Stimulated activated CD4-positive, alpha-beta T cell treated with anti-CD3 and anti-CD28 coated beads, Interleukin-12 subunit alpha, Interleukin-12 subunit beta, amount 100 ng/mL, for 24 hours (primary cell): Measurements from ENCODE around the gene SRGAP3.

Experiments used
- DNase-seq, 2 experiments: peaks; one replicate each; pipeline ENCODE4 v3.0.0-alpha.2; 2020; ENCODE audit warnings: low read depth in 2 of 2

The SRGAP3 gene

GRCh38 chr3:9146367-9147071, 102.9 kb downstream of the SRGAP3 start:
- no peak for DNase-seq

- DNase-seq: no peak
Measured at GRCh38 chr3:9143184-9143583, 106.3 kb downstream of the SRGAP3 start.

GRCh38 chr3:9142362-9142761, 107.1 kb downstream of the SRGAP3 start:
- DNase-seq: no peak

- DNase-seq: no peak
Measured at GRCh38 chr3:9141928-9142289, 107.5 kb downstream of the SRGAP3 start.

- DNase-seq: no peak
Measured at GRCh38 chr3:9139366-9139765, 110.1 kb downstream of the SRGAP3 start.

GRCh38 chr3:9137676-9138075, 111.8 kb downstream of the SRGAP3 start:
- DNase-seq: no peak

- no peak for DNase-seq
Measured at GRCh38 chr3:9136746-9137465, 112.5 kb downstream of the SRGAP3 start.

GRCh38 chr3:9135930-9136525, 113.4 kb downstream of the SRGAP3 start:
- no peak for DNase-seq

- DNase-seq: no peak
Measured at GRCh38 chr3:9135526-9135925, 113.9 kb downstream of the SRGAP3 start.

- DNase-seq: no peak
Measured at GRCh38 chr3:9133656-9134055, 115.8 kb downstream of the SRGAP3 start.

- DNase-seq: no peak
Measured at GRCh38 chr3:9130345-9131305, 118.8 kb downstream of the SRGAP3 start.

GRCh38 chr3:9129365-9129764, 120.1 kb downstream of the SRGAP3 start:
- DNase-seq: no peak

- no peak for DNase-seq
Measured at GRCh38 chr3:9125278-9125951, 124.0 kb downstream of the SRGAP3 start.

- no peak for DNase-seq
Measured at GRCh38 chr3:9124730-9125129, 124.7 kb downstream of the SRGAP3 start.

GRCh38 chr3:9123840-9124239, 125.6 kb downstream of the SRGAP3 start:
- DNase-seq: no peak

GRCh38 chr3:9122732-9123364, 126.6 kb downstream of the SRGAP3 start:
- DNase-seq: no peak

- DNase-seq: no peak
Measured at GRCh38 chr3:9121366-9122001, 128.0 kb downstream of the SRGAP3 start.

GRCh38 chr3:9119331-9119730, 130.1 kb downstream of the SRGAP3 start:
- DNase-seq: no peak

- DNase-seq: no peak
Measured at GRCh38 chr3:9118222-9118621, 131.2 kb downstream of the SRGAP3 start.

- DNase-seq: no peak
Measured at GRCh38 chr3:9117220-9117619, 132.2 kb downstream of the SRGAP3 start.
